HuH-7.5 (cell line): ENCODE measurements around the gene SETDB1.

ENCODE experiments used
- DNase-seq: peaks from one replicate; pipeline ENCODE4 v3.0.0; 2011; ENCODE audit warnings: low spot score

Gene SETDB1

GRCh38 chr1:150931773-150932172 lies 5.6 kb downstream of the SETDB1 start:
- DNase-seq: no peak

- DNase-seq: no peak
These were observed 18.7 kb downstream of the SETDB1 start for GRCh38 chr1:150944856-150945255.

- DNase-seq: no peak
These were observed 28.5 kb downstream of the SETDB1 start for GRCh38 chr1:150954708-150955107.

GRCh38 chr1:150955280-150955679 lies 29.1 kb downstream of the SETDB1 start:
- no peak for DNase-seq

GRCh38 chr1:150957666-150958065 lies 31.5 kb downstream of the SETDB1 start:
- DNase-seq: no peak

- no peak for DNase-seq
These were observed 34.5 kb downstream of the SETDB1 start for GRCh38 chr1:150960646-150961045.

GRCh38 chr1:150961756-150962155 lies 35.6 kb downstream of the SETDB1 start:
- DNase-seq: no peak

- DNase-seq: no peak
These were observed 37.4 kb downstream of the SETDB1 start for GRCh38 chr1:150963321-150964163.

- DNase-seq: no peak
These were observed 38.0 kb downstream of the SETDB1 start for GRCh38 chr1:150964164-150964489.

- DNase-seq: no peak
These were observed 39.4 kb downstream of the SETDB1 start for GRCh38 chr1:150965605-150966004.

GRCh38 chr1:150966011-150966410 lies 39.8 kb downstream of the SETDB1 start:
- DNase-seq: no peak

- DNase-seq: no peak
These were observed 41.8 kb downstream of the SETDB1 start for GRCh38 chr1:150967936-150968335.

GRCh38 chr1:150968491-150968890 lies 42.3 kb downstream of the SETDB1 start:
- no peak for DNase-seq

GRCh38 chr1:150969626-150970025 lies 43.5 kb downstream of the SETDB1 start:
- no peak for DNase-seq

- DNase-seq: peak; percentile 88
These were observed 44.8 kb downstream of the SETDB1 start for GRCh38 chr1:150970808-150971582.

- peak; percentile 62 for DNase-seq
These were observed 45.6 kb downstream of the SETDB1 start for GRCh38 chr1:150971583-150972416.

GRCh38 chr1:150972417-150972940 lies 46.3 kb downstream of the SETDB1 start:
- no peak for DNase-seq

- no peak for DNase-seq
These were observed 47.2 kb downstream of the SETDB1 start for GRCh38 chr1:150973258-150973835.

- DNase-seq: no peak
These were observed 47.8 kb downstream of the SETDB1 start for GRCh38 chr1:150973836-150974579.

- DNase-seq: peak; percentile 83
These were observed 48.7 kb downstream of the SETDB1 start, which contains the start of gene CERS2 for GRCh38 chr1:150974580-150975478. CERS2 (minus strand) TSS chr1:150974835; CDS start chr1:150969090, 5,745 bp downstream.
